Hypothalamus (tissue), 51 donors: Measurements from ENCODE around the gene ZNF816.
"Not testable (repeated sequence)": the region's sequence is repeated elsewhere in the genome, so short reads cannot be mapped to it uniquely, and the experiment has no call there.

Experiments used
- DNase-seq, 51 donors: peaks; one replicate each; lab custom pipeline; 2025; lab: John Stamatoyannopoulos, UW

The ZNF816 gene

GRCh38 chr19:52936151-52936953 is 26.3 kb downstream of the ZNF816 start:
- peak in 1 of 51 donors; percentile 7 for DNase-seq

DNA sequence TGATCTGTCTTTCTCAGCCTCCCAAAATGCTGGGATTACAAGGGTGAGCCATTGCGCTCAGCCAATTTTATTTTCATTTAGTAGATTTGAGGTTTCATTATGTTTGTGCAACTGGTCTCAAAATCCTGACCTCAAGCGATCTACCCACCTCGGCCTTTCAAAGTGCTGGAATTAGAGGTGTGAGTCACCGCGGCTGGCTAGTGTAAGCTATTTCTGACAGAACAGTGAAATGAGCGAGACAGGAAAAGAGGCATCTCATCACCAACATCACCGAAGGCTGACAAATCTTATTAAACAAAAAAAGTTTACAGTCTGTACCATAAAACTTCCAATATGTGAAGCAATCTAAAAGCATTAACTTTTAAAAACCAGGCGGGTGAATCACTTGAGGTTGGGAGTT is 27.2 kb downstream of the ZNF816 start:
- DNase-seq: peak in 1 of 51 donors; percentile 10

GRCh38 chr19:52924641-52925040 is 38.0 kb downstream of the ZNF816 start:
- DNase-seq: not testable (repeated sequence)

DNA sequence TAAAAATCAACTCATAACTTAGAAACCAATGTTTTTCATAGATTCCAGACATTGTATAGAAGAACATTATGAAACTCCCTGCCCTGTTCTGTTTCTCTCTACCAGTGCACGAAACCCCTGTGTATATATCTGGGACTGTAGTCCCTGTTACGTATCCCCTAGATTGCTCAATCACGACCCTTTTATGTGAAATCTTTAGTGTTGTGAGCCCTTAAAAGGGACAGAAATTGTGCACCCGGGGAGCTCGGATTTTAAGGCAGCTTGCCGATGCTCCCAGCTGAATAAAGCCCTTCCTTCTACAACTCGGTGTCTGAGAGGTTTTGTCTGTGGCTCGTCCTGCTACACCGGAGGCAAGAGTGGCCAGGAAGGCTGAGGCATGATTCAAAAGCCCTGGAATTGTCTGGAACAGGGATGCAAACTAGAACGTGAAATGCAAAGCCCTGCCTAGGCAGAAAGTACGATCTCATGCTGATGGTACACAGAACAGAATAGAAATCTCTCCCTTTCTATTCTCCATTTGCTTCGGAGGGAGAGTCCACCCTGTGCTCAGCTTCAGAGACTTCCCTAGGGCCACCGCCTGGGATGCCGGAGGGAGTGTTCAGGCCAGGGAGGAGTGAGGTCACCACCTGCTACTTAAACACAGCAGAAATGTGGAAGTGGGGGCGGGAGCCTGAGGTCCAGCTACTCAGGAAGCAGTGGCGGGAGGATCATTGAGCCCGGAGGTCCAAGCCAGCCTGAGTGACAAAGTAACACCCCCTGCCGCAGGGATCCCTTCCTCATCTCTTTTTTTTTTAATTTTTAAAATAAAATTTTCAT is 38.7 kb downstream of the ZNF816 start:
- DNase-seq: peak in 22 of 51 donors; percentile 1 to 47 (median 9)

DNA sequence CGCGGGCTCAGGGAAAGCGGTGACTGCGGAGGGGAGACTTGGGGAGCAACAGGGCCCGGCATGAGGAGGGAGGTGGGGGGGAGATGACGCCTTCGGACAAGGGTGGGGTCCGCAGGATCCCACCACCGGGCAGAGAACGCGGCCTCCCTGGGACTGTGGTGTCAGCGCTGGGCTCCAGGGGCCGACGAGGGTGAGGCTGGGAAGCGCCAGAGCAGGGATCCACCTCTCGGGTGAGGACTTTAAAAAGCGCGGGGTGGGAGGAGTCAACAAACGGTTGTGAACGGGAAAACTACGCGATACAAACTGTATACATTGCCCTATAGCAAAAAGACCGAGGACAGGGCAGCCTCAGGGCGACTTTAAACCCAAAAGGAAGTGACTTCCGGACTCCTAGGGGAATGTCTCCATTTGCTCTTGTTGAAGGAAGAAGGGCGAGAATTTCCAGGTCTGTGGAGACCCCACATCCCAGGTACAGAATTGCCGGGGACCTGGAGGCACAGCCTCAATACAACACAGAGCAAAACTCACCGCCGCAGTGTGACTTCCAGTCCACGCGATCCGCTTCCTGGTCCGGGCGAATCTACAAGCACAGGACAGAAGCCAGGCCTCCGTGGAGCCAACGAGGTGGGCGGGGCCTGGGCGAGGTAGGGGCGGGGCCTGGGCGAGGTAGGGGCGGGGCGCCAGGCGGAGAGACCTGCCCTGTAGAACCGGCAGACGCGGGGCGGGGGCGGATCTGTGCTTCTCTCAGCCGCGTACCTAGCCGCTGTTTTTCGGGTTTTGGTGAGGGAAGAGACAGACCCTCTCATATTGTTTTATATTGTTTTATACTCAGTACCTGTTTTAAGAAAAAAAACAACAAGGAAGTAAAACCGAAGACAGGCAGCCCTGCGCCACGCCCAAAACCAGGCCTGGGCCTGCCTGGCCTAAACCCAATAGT is 39.6 kb downstream of the ZNF816 start, which contains the start of gene ZNF888:
Gene ZNF888 (minus strand): TSS at position 588 of the 937 bp plus-strand sequence. CDS start 5,555 bp downstream, outside the sequence.
- DNase-seq: peak in 47 of 51 donors; percentile 3 to 80 (median 45)

- DNase-seq: no peak
Measured at GRCh38 chr19:52917531-52917930, 45.1 kb downstream of the ZNF816 start.

DNA sequence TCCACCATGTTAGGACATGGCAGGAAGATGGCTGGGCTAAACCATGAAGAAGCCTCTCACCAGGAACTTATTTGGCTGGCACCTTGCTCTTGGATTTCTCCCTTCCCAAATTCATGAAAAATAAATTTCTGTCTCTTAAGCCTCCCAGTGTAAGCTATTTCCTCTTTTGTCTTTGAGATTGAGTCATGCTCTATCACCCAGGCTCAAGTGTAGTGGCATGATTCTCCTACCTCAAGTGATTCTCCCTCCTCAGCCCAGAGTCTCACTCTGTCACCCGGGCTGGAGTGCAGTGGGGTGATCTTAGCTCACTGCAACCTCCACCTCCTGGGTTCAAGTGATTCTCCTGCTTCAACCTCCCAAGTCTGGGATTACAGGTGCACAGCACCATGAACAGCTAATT is 52.0 kb downstream of the ZNF816 start:
- DNase-seq: no peak

DNA sequence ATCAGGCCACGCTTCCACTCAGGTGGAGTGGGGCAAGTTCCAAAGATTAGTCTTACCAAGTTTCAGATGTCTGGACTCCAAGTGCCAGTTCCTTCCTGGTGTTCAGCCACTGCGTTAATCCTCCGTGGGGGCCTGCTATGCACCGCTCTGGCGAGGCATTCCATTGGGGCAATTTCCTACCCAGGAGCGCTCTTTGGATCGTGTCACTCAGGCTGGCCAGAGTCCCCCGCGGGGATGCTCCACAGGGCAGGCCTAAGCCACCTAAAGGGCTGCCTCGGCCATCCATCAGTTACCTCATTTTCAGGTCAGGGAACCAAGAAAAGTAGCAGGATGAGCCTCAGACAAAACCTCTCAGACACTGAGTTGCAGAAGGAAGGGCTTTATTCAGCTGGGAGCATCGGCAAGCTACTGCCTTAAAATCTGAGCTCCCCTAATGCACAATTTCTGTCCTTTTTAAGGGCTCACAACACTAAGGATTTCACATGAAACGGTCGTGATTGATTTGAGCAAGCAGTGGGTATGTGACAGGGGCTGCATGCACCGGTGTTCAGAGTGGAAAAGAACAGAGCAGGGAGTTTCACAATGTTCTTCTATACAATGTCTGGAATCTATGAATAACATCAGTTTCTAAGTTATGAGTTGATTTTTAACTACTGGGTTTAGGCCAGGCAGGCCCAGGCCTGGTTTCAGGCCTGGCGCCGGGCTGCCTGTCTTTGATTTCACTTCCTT is 58.5 kb downstream of the ZNF816 start:
- DNase-seq: not testable (repeated sequence)

- no peak for DNase-seq
Measured at GRCh38 chr19:52901842-52902241, 60.8 kb downstream of the ZNF816 start.
